Cerebellar nuclear complex (tissue), 1 donor: ENCODE data around the gene SLC35F3.
A peak's percentile ranks its signal among the peaks of the same experiment; 100 is the strongest.
"Not testable (repeated sequence)": the region's sequence is repeated elsewhere in the genome, so short reads cannot be mapped to it uniquely, and the experiment has no call there.

Experiments
- DNase-seq, 2 experiments: peaks; one replicate each; lab custom pipeline; 2025; lab: John Stamatoyannopoulos, UW

SLC35F3 gene

GRCh38 chr1:234289538-234290305 lies 385.2 kb downstream of the SLC35F3 start:
- DNase-seq, result no peak

GRCh38 chr1:234292011-234292410 lies 387.5 kb downstream of the SLC35F3 start:
- peak; percentile 92 to 95 for DNase-seq

- DNase-seq, result no peak
These were observed 388.1 kb downstream of the SLC35F3 start for GRCh38 chr1:234292548-234292947.

GRCh38 chr1:234294109-234294817 lies 389.8 kb downstream of the SLC35F3 start:
- no peak for DNase-seq

- DNase-seq, result no peak
These were observed 390.6 kb downstream of the SLC35F3 start for GRCh38 chr1:234295068-234295467.

GRCh38 chr1:234295626-234296025 lies 391.1 kb downstream of the SLC35F3 start:
- DNase-seq, result no peak

GRCh38 chr1:234296496-234296895 lies 392.0 kb downstream of the SLC35F3 start:
- DNase-seq, result no peak

GRCh38 chr1:234297668-234298067 lies 393.2 kb downstream of the SLC35F3 start:
- DNase-seq, result no peak

- DNase-seq, result no peak
These were observed 395.6 kb downstream of the SLC35F3 start for GRCh38 chr1:234300096-234300495.

- DNase-seq, result not testable (repeated sequence)
These were observed 397.2 kb downstream of the SLC35F3 start for GRCh38 chr1:234301663-234302062.

- no peak for DNase-seq
These were observed 398.0 kb downstream of the SLC35F3 start for GRCh38 chr1:234302354-234302962.

GRCh38 chr1:234303231-234303630 lies 398.8 kb downstream of the SLC35F3 start:
- no peak for DNase-seq

- no peak for DNase-seq
These were observed 403.2 kb downstream of the SLC35F3 start for GRCh38 chr1:234307726-234308125.

GRCh38 chr1:234309243-234309597 lies 404.7 kb downstream of the SLC35F3 start:
- DNase-seq, result no peak

- DNase-seq, result no peak
These were observed 405.4 kb downstream of the SLC35F3 start for GRCh38 chr1:234309598-234310459.

- no peak for DNase-seq
These were observed 406.0 kb downstream of the SLC35F3 start for GRCh38 chr1:234310460-234310817.

GRCh38 chr1:234311414-234311813 lies 406.9 kb downstream of the SLC35F3 start:
- no peak for DNase-seq

GRCh38 chr1:234313171-234313570 lies 408.7 kb downstream of the SLC35F3 start:
- no peak for DNase-seq

GRCh38 chr1:234315091-234315541 lies 410.6 kb downstream of the SLC35F3 start:
- DNase-seq, result no peak

- no peak for DNase-seq
These were observed 411.1 kb downstream of the SLC35F3 start for GRCh38 chr1:234315588-234315987.

- no peak for DNase-seq
These were observed 412.0 kb downstream of the SLC35F3 start for GRCh38 chr1:234316486-234316885.

- DNase-seq, result no peak
These were observed 412.5 kb downstream of the SLC35F3 start for GRCh38 chr1:234316937-234317336.
